Epithelial cell of proximal tubule (primary cell): Measurements from ENCODE around the gene ADH1A. TPM values are rescaled to one million over a fixed set of nuclear protein-coding genes. Genes with fewer than 3 reads are reported as not detected.
"Not testable (repeated sequence)": the region's sequence is repeated elsewhere in the genome, so short reads cannot be mapped to it uniquely, and the experiment has no call there.

ENCODE experiments used
- DNase-seq: peaks from one replicate; pipeline ENCODE4 v3.0.0-alpha.2; 2011; ENCODE audit warnings: low read depth
- H3K4me3 ChIP-seq: 2 replicates; pipeline ENCODE4 v1.5.1; 2011; ENCODE audit warnings: low read depth, mild to moderate bottlenecking, low read length
- CTCF ChIP-seq: conservative IDR thresholded peaks from 2 replicates; pipeline ENCODE4 v1.5.1; 2012; ENCODE audit warnings: low read depth, mild to moderate bottlenecking, low read length
- total RNA-seq: library from RNA; depleted of rRNA; stranded (reverse); fragments of >200 nt; gene quantifications from 2 replicates; pipeline ENCODE4 v1.2.3, GENCODE V29; 2015

Gene ADH1A
- total RNA-seq, 1 donor from 2014 or later: not detected

DNA sequence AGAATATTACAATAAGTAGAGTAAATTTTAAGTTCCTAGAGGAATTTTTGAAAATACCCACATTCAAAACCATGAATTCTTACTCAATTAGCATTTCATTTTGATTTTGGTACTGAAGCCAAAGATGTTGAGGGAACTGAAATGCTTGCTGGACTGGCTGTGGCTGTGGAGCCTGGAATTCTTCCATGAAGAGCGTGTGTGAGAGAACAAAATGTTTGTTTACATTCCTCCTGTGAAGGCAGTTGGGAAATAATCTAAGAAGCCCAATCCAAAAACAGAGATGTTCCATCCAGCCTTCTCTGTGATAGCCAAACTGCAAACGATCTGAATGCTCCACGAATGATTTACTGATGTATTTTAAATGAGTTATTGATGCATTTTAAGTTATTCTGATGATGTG lies 34.2 kb upstream of the ADH1A start:
- no peak for DNase-seq
- no peak for TF ChIP-seq CTCF
- no peak overlapping the region for H3K4me3 ChIP-seq

- no peak overlapping the region for H3K4me3 ChIP-seq
- no peak for TF ChIP-seq CTCF
- DNase-seq: no peak
Observed at GRCh38 chr4:99324361-99324760, 33.6 kb upstream of the ADH1A start.

DNA sequence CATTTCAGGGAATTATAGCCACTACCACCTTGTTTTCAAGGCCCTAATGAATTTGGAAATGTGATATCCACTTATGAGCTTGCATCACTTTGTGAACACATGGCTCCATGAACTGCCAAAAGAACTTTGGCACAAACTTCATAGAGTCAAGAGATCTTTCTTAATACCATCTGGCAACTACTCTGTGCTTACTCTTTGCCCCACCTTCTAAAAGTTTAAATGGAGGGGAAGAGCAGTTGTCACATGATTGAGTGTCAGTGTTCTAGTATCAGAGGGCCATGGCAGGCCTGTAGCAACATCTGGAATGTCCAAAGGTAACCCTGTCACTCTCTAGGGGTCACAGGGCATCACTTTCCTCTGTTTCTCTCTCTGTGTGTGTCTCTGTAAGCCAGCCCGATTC lies 33.0 kb upstream of the ADH1A start:
- DNase-seq: no peak
- no peak overlapping the region for H3K4me3 ChIP-seq
- TF ChIP-seq CTCF: no peak

- TF ChIP-seq CTCF: no peak
- DNase-seq: no peak
- no peak within 1 kb of the TSS for H3K4me3 ChIP-seq
Observed at GRCh38 chr4:99321241-99322191, 30.7 kb upstream of the ADH1A start, which contains the start of gene ADH1B. TSS of gene ADH1B (minus strand) at chr4:99321401. CDS start at chr4:99321331, 70 bp downstream.

GRCh38 chr4:99317811-99318210 lies 27.0 kb upstream of the ADH1A start:
- H3K4me3 ChIP-seq, DNase-seq: not testable (repeated sequence)

GRCh38 chr4:99317354-99317753 lies 26.6 kb upstream of the ADH1A start:
- TF ChIP-seq CTCF: no peak
- no peak for DNase-seq
- no peak overlapping the region for H3K4me3 ChIP-seq

- no peak overlapping the region for H3K4me3 ChIP-seq
- no peak for TF ChIP-seq CTCF
- DNase-seq: no peak
Observed at GRCh38 chr4:99315839-99316238, 25.1 kb upstream of the ADH1A start.
